Hematopoietic multipotent progenitor cell treated with erythropoietin and hydrocortisone succinate and interleukin-3 and kit ligand, for 4 days (in vitro differentiated cells): ENCODE results near the gene ZNF282.
"Not testable (repeated sequence)": the region's sequence is repeated elsewhere in the genome, so short reads cannot be mapped to it uniquely, and the experiment has no call there.

Experiments used
- DNase-seq: peaks from one replicate; pipeline ENCODE4 v3.0.0-alpha.2; 2015

ZNF282 gene

GRCh38 chr7:149225656-149226055 is 30.3 kb downstream of the ZNF282 start:
- no peak for DNase-seq

GRCh38 chr7:149226366-149226765 is 31.0 kb downstream of the ZNF282 start:
- DNase-seq: not testable (repeated sequence)

- no peak for DNase-seq
Observed at GRCh38 chr7:149226840-149227494, 31.6 kb downstream of the ZNF282 start.

GRCh38 chr7:149228831-149229471 is 33.6 kb downstream of the ZNF282 start:
- peak; percentile 16 for DNase-seq

- DNase-seq: peak; percentile 19
Observed at GRCh38 chr7:149229526-149229925, 34.2 kb downstream of the ZNF282 start.

- no peak for DNase-seq
Observed at GRCh38 chr7:149232362-149232761, 37.0 kb downstream of the ZNF282 start.

GRCh38 chr7:149233655-149234204 is 38.4 kb downstream of the ZNF282 start:
- DNase-seq: not testable (repeated sequence)

- DNase-seq: no peak
Observed at GRCh38 chr7:149237502-149237901, 42.2 kb downstream of the ZNF282 start.

- DNase-seq: no peak
Observed at GRCh38 chr7:149238051-149238450, 42.7 kb downstream of the ZNF282 start.

- DNase-seq: peak; percentile 97
Observed at GRCh38 chr7:149239345-149240143, 44.2 kb downstream of the ZNF282 start, which contains the start of gene ZNF212. ZNF212 (plus strand) TSS chr7:149239651; CDS start chr7:149239779, 128 bp downstream.

GRCh38 chr7:149240637-149241036 is 45.3 kb downstream of the ZNF282 start:
- DNase-seq: no peak

GRCh38 chr7:149241696-149242095 is 46.4 kb downstream of the ZNF282 start:
- DNase-seq: no peak

GRCh38 chr7:149245244-149245643 is 49.9 kb downstream of the ZNF282 start:
- no peak for DNase-seq

- no peak for DNase-seq
Observed at GRCh38 chr7:149245744-149246143, 50.4 kb downstream of the ZNF282 start.

GRCh38 chr7:149248777-149249176 is 53.4 kb downstream of the ZNF282 start:
- no peak for DNase-seq

- DNase-seq: not testable (repeated sequence)
Observed at GRCh38 chr7:149250151-149250550, 54.8 kb downstream of the ZNF282 start.

GRCh38 chr7:149251518-149251917 is 56.2 kb downstream of the ZNF282 start:
- not testable (repeated sequence) for DNase-seq

GRCh38 chr7:149252378-149252777 is 57.0 kb downstream of the ZNF282 start:
- DNase-seq: no peak

GRCh38 chr7:149253665-149254064 is 58.3 kb downstream of the ZNF282 start:
- no peak for DNase-seq

- DNase-seq: no peak
Observed at GRCh38 chr7:149254181-149254858, 59.0 kb downstream of the ZNF282 start.

GRCh38 chr7:149255174-149255573 is 59.8 kb downstream of the ZNF282 start:
- DNase-seq: no peak

GRCh38 chr7:149256568-149256967 is 61.2 kb downstream of the ZNF282 start:
- no peak for DNase-seq

GRCh38 chr7:149257146-149257545 is 61.8 kb downstream of the ZNF282 start:
- DNase-seq: no peak
